IMR-90 (cell line): ENCODE measurements around the gene PLEKHA8. TPM values are rescaled to one million over a fixed set of nuclear protein-coding genes. Genes with fewer than 3 reads are reported as not detected.

Source experiments
- ATAC-seq: fragments of 200-7000 bp; cut with Tn5 transposase; 2 replicates; pipeline ENCODE4 v1.9.1; 2020; ENCODE audit warnings: low read depth, mild to moderate bottlenecking, moderate library complexity
- BruUV-seq: library from RNA; stranded (reverse); fragments of 400-500 nt; replicated peaks from 2 replicates; lab custom pipeline; 2021; lab: Mats Ljungman, UMichigan
- CTCF ChIA-PET: fragments of 300-600 bp; formaldehyde crosslinking; extraction: SDS; loops from one replicate; lab custom pipeline; 2021; ENCODE audit warnings: antibody characterized with exemption; lab: Yijun Ruan, JAX
- POLR2A ChIA-PET: fragments of 300-600 bp; sonication (Branson Sonifier 250); formaldehyde crosslinking; loops from one replicate; lab custom pipeline; 2022; ENCODE audit warnings: antibody characterized with exemption; ENCODE audit not compliant: unreplicated experiment; lab: Charles Lee
- DNase-seq: peaks from one replicate; pipeline ENCODE4 v3.0.0; 2013
- H2AFZ ChIP-seq: replicated peaks from 2 replicates; pipeline ENCODE3; 2013; ENCODE audit warnings: low read length, mild to moderate bottlenecking; ENCODE audit not compliant: poor library complexity
- H2AK5ac ChIP-seq: 2 replicates; pipeline ENCODE4 v1.6.1; 2013; ENCODE audit warnings: low read depth, low read length, inconsistent platforms
- H2AK9ac ChIP-seq: replicated peaks from 2 replicates; pipeline ENCODE3; 2013; ENCODE audit warnings: mild to moderate bottlenecking, low read depth, low read length, moderate library complexity; ENCODE audit not compliant: poor library complexity
- H2BK120ac ChIP-seq: 2 replicates; pipeline ENCODE4 v1.6.1; 2013; ENCODE audit warnings: low read depth, low read length, inconsistent platforms
- H2BK15ac ChIP-seq: 3 replicates; pipeline ENCODE4 v1.6.1; 2013; ENCODE audit warnings: low read depth, low read length, inconsistent platforms
- H2BK20ac ChIP-seq: 2 replicates; pipeline ENCODE4 v1.6.1; 2013; ENCODE audit warnings: low read depth, mild to moderate bottlenecking, inconsistent platforms, low read length, moderate library complexity
- H2BK5ac ChIP-seq: 2 replicates; pipeline ENCODE4 v1.6.1; 2013; ENCODE audit warnings: mild to moderate bottlenecking, low read depth, low read length, inconsistent platforms; ENCODE audit not compliant: poor library complexity, severe bottlenecking
- H3K14ac ChIP-seq: replicated peaks from 2 replicates; pipeline ENCODE4 v1.6.1; 2013; ENCODE audit warnings: low read depth, low read length, inconsistent platforms
- H3K18ac ChIP-seq: 2 replicates; pipeline ENCODE4 v1.6.1; 2013; ENCODE audit warnings: low read depth, low read length, control low read depth
- H3K23ac ChIP-seq: 2 replicates; pipeline ENCODE4 v1.6.1; 2013; ENCODE audit warnings: low read depth, low read length, inconsistent platforms
- H3K27ac ChIP-seq: 2 replicates; pipeline ENCODE4 v1.5.1; 2013; ENCODE audit warnings: mild to moderate bottlenecking, control low read depth, low read length; ENCODE audit not compliant: insufficient read depth
- H3K27me3 ChIP-seq: 2 replicates; pipeline ENCODE4 v1.6.1; 2013; ENCODE audit warnings: low read length; ENCODE audit not compliant: control insufficient read depth, insufficient read depth
- H3K36me3 ChIP-seq: 2 replicates; pipeline ENCODE4 v1.6.1; 2013; ENCODE audit warnings: low read length, mixed read lengths; ENCODE audit not compliant: control insufficient read depth, insufficient read depth
- H3K4ac ChIP-seq: 2 replicates; pipeline ENCODE4 v1.6.1; 2013; ENCODE audit warnings: low read depth, low read length, inconsistent platforms
- H3K4me1 ChIP-seq: 2 replicates; pipeline ENCODE4 v1.6.1; 2013; ENCODE audit warnings: low read length, mixed read lengths; ENCODE audit not compliant: control insufficient read depth, insufficient read depth
- H3K4me2 ChIP-seq: 2 replicates; pipeline ENCODE4 v1.6.1; 2013; ENCODE audit warnings: low read depth, mild to moderate bottlenecking, control low read depth, low read length, moderate library complexity
- H3K4me3 ChIP-seq: 2 replicates; pipeline ENCODE4 v1.5.1; 2013; ENCODE audit warnings: low read depth, mild to moderate bottlenecking, control low read depth, low read length, moderate library complexity; ENCODE audit not compliant: insufficient read depth
- H3K56ac ChIP-seq: 2 replicates; pipeline ENCODE4 v1.6.1; 2013; ENCODE audit warnings: low read length, inconsistent platforms; ENCODE audit not compliant: insufficient read depth; ENCODE audit errors: extremely low read depth
- H3K79me1 ChIP-seq, 2 experiments: 2 replicates each; pipeline ENCODE4 v1.6.1; 2013; ENCODE audit warnings: low read length in 2 of 2, inconsistent platforms in 1 of 2, low read depth in 1 of 2
- H3K9ac ChIP-seq: 2 replicates; pipeline ENCODE4 v1.6.1; 2013; ENCODE audit warnings: low read depth, low read length, control low read depth
- H3K9me1 ChIP-seq: 2 replicates; pipeline ENCODE4 v1.6.1; 2013; ENCODE audit warnings: low read length, inconsistent platforms; ENCODE audit not compliant: insufficient read depth
- H3K9me3 ChIP-seq: 2 replicates; pipeline ENCODE4 v1.6.1; 2013; ENCODE audit warnings: low read length; ENCODE audit not compliant: control insufficient read depth, insufficient read depth
- H4K20me1 ChIP-seq: 2 replicates; pipeline ENCODE4 v1.6.1; 2013; ENCODE audit warnings: low read length, inconsistent platforms; ENCODE audit not compliant: insufficient read depth
- H4K5ac ChIP-seq: 2 replicates; pipeline ENCODE4 v1.6.1; 2013; ENCODE audit warnings: mild to moderate bottlenecking, low read depth, low read length, control low read depth
- H4K8ac ChIP-seq, 2 experiments: 2 replicates each; pipeline ENCODE4 v1.6.1; 2013; ENCODE audit warnings: low read depth in 2 of 2, low read length in 2 of 2, control low read depth in 1 of 2, inconsistent platforms in 1 of 2
- H4K91ac ChIP-seq: 2 replicates; pipeline ENCODE4 v1.6.1; 2013; ENCODE audit warnings: low read depth, low read length, inconsistent platforms; ENCODE audit not compliant: insufficient read depth
- CTCF ChIP-seq: conservative IDR thresholded peaks from 2 replicates; pipeline ENCODE4 v1.5.1; 2012; ENCODE audit warnings: mild to moderate bottlenecking, low read depth, low read length, improper control_type of control experiment
- NFE2L2 ChIP-seq: fragments of 150-350 bp; IDR thresholded peaks from 2 replicates; pipeline ENCODE4 v1.6.1; 2016; ENCODE audit warnings: low read depth, mild to moderate bottlenecking, low read length
- RFX5 ChIP-seq: IDR thresholded peaks from 2 replicates; pipeline ENCODE4 v1.8.0; 2012; ENCODE audit warnings: low read depth, mild to moderate bottlenecking, low read length, moderate library complexity
- WGBS, 2 experiments: methylation state at CpG; one replicate each; pipeline versions ENCODE4 v1.1.5 to v1.1.7; 2013; ENCODE audit warnings: missing lambda C conversion rate in 2 of 2; ENCODE audit not compliant: insufficient read length in 1 of 2; ENCODE audit errors: extremely low coverage in 2 of 2; 5-methylcytosine and 5-hydroxymethylcytosine counted together
- dilution Hi-C: fragments of 300-500 bp; cut with HindIII; formaldehyde crosslinking; loops from one replicate; pipeline ENCODE4 v1.14.3; 2018; ENCODE audit warnings: low sequenced_read_pairs; ENCODE audit not compliant: unreplicated experiment
- in situ Hi-C: fragments of 300-500 bp; cut with MboI; formaldehyde crosslinking; loops from 3 replicates; pipeline ENCODE4 v1.14.3; 2019; ENCODE audit warnings: low sequenced_read_pairs, inconsistent platforms, mixed read lengths
- intact Hi-C: fragments of 100-400 bp; cut with micrococcal nuclease; formaldehyde crosslinking; loops from 2 replicates; pipeline ENCODE4 v1.10.0; 2022
- polyA plus RNA-seq, 3 experiments: library from polyadenylated mRNA; depleted of rRNA; stranded (reverse); fragments of >200 nt; gene quantifications; 2 replicates each; pipeline ENCODE4 v1.2.3, GENCODE V29; 2012; ENCODE audit warnings: low replicate concordance in 1 of 3
- total RNA-seq: library from RNA; depleted of rRNA; stranded (reverse); fragments of >200 nt; gene quantifications from 2 replicates; pipeline ENCODE4 v1.2.3, GENCODE V29; 2012

The PLEKHA8 gene
- total and polyA plus RNA-seq, 2 of the 4 experiments (the other 2 are of a cell fraction), result 3.6 to 9.7 TPM

GRCh38 chr7:30159698-30160143, 131.5 kb downstream of the PLEKHA8 start:
- no peak overlapping the region for H4K5ac ChIP-seq
- no peak overlapping the region for H2BK20ac ChIP-seq
- no peak overlapping the region for H4K8ac ChIP-seq
- H3K14ac ChIP-seq, result no peak overlapping the region
- H2BK15ac ChIP-seq, result no peak overlapping the region
- H3K27me3 ChIP-seq, result no peaks in the 10 kb centered on the region
- H3K9me1 ChIP-seq, result peaks cover 8% of the 10 kb centered on the region; the same call in 1 of the 2 replicates
- H2AK9ac ChIP-seq, result no peak overlapping the region
- DNase-seq (peak; percentile 45), ATAC-seq (peak; percentile 48)
- no peak overlapping the region for H3K9ac ChIP-seq
- no peak overlapping the region for H2AK5ac ChIP-seq
- H3K23ac ChIP-seq, result no peak overlapping the region
- no peak overlapping the region for H3K18ac ChIP-seq
- no peak overlapping the region for H2AFZ ChIP-seq
- intact Hi-C loops (loop anchor here (5.0 kb wide), 1 partner anchor 318 kb away; the partner anchor contains the start of gene NOD1), in situ Hi-C loops (loop anchor here (10.0 kb wide), 2 partner anchors 115 to 405 kb away; no protein-coding TSS in a partner anchor), dilution Hi-C loops (no loop called here)
- H4K20me1 ChIP-seq, result no peaks in the 10 kb centered on the region
- ChIA-PET POLR2A (no interaction called here), CTCF (no interaction called here)
- H3K9me3 ChIP-seq, result no peaks in the 10 kb centered on the region
- H3K4me2 ChIP-seq, result no peak overlapping the region
- H3K56ac ChIP-seq, result no peak overlapping the region
- 80% methylated on average over 1 of the region's 6 CpGs; no CpG with 5 or more reads in 1 of the 2 experiments for WGBS, 2 experiments
- H3K36me3 ChIP-seq, result no peaks in the 10 kb centered on the region
- H3K4me3 ChIP-seq, result no peak overlapping the region
- no TSS peak for BruUV-seq
- H3K4ac ChIP-seq, result no peak overlapping the region
- no peak overlapping the region for H2BK5ac ChIP-seq
- H4K91ac ChIP-seq, result no peak overlapping the region
- no peak overlapping the region for H2BK120ac ChIP-seq
- no peak for TF ChIP-seq NFE2L2
- TF ChIP-seq CTCF, result peak; percentile 20; the same call in 1 of the 2 replicates
- no peak for TF ChIP-seq RFX5
- peaks cover 2% of the 10 kb centered on the region; the same call in 1 of the 2 replicates for H3K4me1 ChIP-seq
- no peak overlapping the region for H3K27ac ChIP-seq
- H3K79me1 ChIP-seq, result no peaks in the 10 kb centered on the region
